ENCODE data around the gene RRP1.

The RRP1 gene

GRCh38 chr21:43759651-43760050 is 29.7 kb upstream of the RRP1 start:
- Histone ChIP-seq H3K27ac (ENCODE audit: insufficient read depth, low read depth, low read length, poor library complexity, severe bottlenecking) (no peak overlapping the region), H3K4me1 (ENCODE audit: control insufficient read depth, insufficient read depth, low read length) (no peaks in the 10 kb centered on the region), H3K36me3 (ENCODE audit: control insufficient read depth, insufficient read depth, low read length) (no peaks in the 10 kb centered on the region), H3K27me3 (ENCODE audit: control insufficient read depth, insufficient read depth, low read length, poor library complexity, severe bottlenecking) (no peaks in the 10 kb centered on the region), H3K4me3 (ENCODE audit: insufficient read depth, low read depth, low read length) (no peak overlapping the region), H3K9me3 (ENCODE audit: control insufficient read depth, low read length) (no peaks in the 10 kb centered on the region)
- WGBS, 2 experiments = 95 to 97% methylated on average over 19 of the region's 19 CpGs

GRCh38 chr21:43760391-43760958 is 28.9 kb upstream of the RRP1 start:
- no peaks in the 10 kb centered on the region for H3K4me1 ChIP-seq (ENCODE audit: control insufficient read depth, insufficient read depth, low read length)
- no peak overlapping the region for H3K27ac ChIP-seq (ENCODE audit: insufficient read depth, low read depth, low read length, poor library complexity, severe bottlenecking)
- WGBS, 2 experiments = 93 to 94% methylated on average over 22 of the region's 22 CpGs
- H3K27me3 ChIP-seq (ENCODE audit: control insufficient read depth, insufficient read depth, low read length, poor library complexity, severe bottlenecking) = no peaks in the 10 kb centered on the region
- no peak overlapping the region for H3K4me3 ChIP-seq (ENCODE audit: insufficient read depth, low read depth, low read length)
- H3K36me3 ChIP-seq (ENCODE audit: control insufficient read depth, insufficient read depth, low read length) = no peaks in the 10 kb centered on the region
- no peaks in the 10 kb centered on the region for H3K9me3 ChIP-seq (ENCODE audit: control insufficient read depth, low read length)

GRCh38 chr21:43761886-43762285 is 27.5 kb upstream of the RRP1 start:
- no peak overlapping the region for H3K27ac ChIP-seq (ENCODE audit: insufficient read depth, low read depth, low read length, poor library complexity, severe bottlenecking)
- 95 to 96% methylated on average over 18 of the region's 18 CpGs for WGBS, 2 experiments
- no peaks in the 10 kb centered on the region for H3K27me3 ChIP-seq (ENCODE audit: control insufficient read depth, insufficient read depth, low read length, poor library complexity, severe bottlenecking)
- H3K36me3 ChIP-seq (ENCODE audit: control insufficient read depth, insufficient read depth, low read length) = no peaks in the 10 kb centered on the region
- no peaks in the 10 kb centered on the region for H3K9me3 ChIP-seq (ENCODE audit: control insufficient read depth, low read length)
- no peaks in the 10 kb centered on the region for H3K4me1 ChIP-seq (ENCODE audit: control insufficient read depth, insufficient read depth, low read length)
- H3K4me3 ChIP-seq (ENCODE audit: insufficient read depth, low read depth, low read length) = no peak overlapping the region

GRCh38 chr21:43762303-43763128 is 26.9 kb upstream of the RRP1 start:
- Histone ChIP-seq H3K9me3 (ENCODE audit: control insufficient read depth, low read length) (no peaks in the 10 kb centered on the region), H3K27ac (ENCODE audit: insufficient read depth, low read depth, low read length, poor library complexity, severe bottlenecking) (no peak overlapping the region), H3K4me1 (ENCODE audit: control insufficient read depth, insufficient read depth, low read length) (no peaks in the 10 kb centered on the region), H3K36me3 (ENCODE audit: control insufficient read depth, insufficient read depth, low read length) (no peaks in the 10 kb centered on the region), H3K4me3 (ENCODE audit: insufficient read depth, low read depth, low read length) (no peak overlapping the region), H3K27me3 (ENCODE audit: control insufficient read depth, insufficient read depth, low read length, poor library complexity, severe bottlenecking) (no peaks in the 10 kb centered on the region)
- WGBS, 2 experiments = 94 to 95% methylated on average over 15 of the region's 15 CpGs

- no peak overlapping the region for H3K4me3 ChIP-seq (ENCODE audit: insufficient read depth, low read depth, low read length)
- no peaks in the 10 kb centered on the region for H3K27me3 ChIP-seq (ENCODE audit: control insufficient read depth, insufficient read depth, low read length, poor library complexity, severe bottlenecking)
- H3K36me3 ChIP-seq (ENCODE audit: control insufficient read depth, insufficient read depth, low read length) = no peaks in the 10 kb centered on the region
- 92 to 95% methylated on average over 10 of the region's 10 CpGs for WGBS, 2 experiments
- H3K4me1 ChIP-seq (ENCODE audit: control insufficient read depth, insufficient read depth, low read length) = peaks cover 10% of the 10 kb centered on the region
- H3K9me3 ChIP-seq (ENCODE audit: control insufficient read depth, low read length) = no peaks in the 10 kb centered on the region
- no peak overlapping the region for H3K27ac ChIP-seq (ENCODE audit: insufficient read depth, low read depth, low read length, poor library complexity, severe bottlenecking)
Observed at GRCh38 chr21:43763901-43764523, 25.4 kb upstream of the RRP1 start.

GRCh38 chr21:43764576-43765495 is 24.5 kb upstream of the RRP1 start:
- whole genome bisulfite sequencing, 2 experiments = 92 to 93% methylated on average over 19 of the region's 19 CpGs
- Histone ChIP-seq H3K9me3 (ENCODE audit: control insufficient read depth, low read length) (no peaks in the 10 kb centered on the region), H3K27me3 (ENCODE audit: control insufficient read depth, insufficient read depth, low read length, poor library complexity, severe bottlenecking) (no peaks in the 10 kb centered on the region), H3K4me1 (ENCODE audit: control insufficient read depth, insufficient read depth, low read length) (peaks cover 10% of the 10 kb centered on the region), H3K36me3 (ENCODE audit: control insufficient read depth, insufficient read depth, low read length) (no peaks in the 10 kb centered on the region), H3K4me3 (ENCODE audit: insufficient read depth, low read depth, low read length) (no peak overlapping the region), H3K27ac (ENCODE audit: insufficient read depth, low read depth, low read length, poor library complexity, severe bottlenecking) (no peak overlapping the region)

GRCh38 chr21:43766734-43767497 is 22.5 kb upstream of the RRP1 start:
- no peaks in the 10 kb centered on the region for H3K36me3 ChIP-seq (ENCODE audit: control insufficient read depth, insufficient read depth, low read length)
- H3K27ac ChIP-seq (ENCODE audit: insufficient read depth, low read depth, low read length, poor library complexity, severe bottlenecking) = no peak overlapping the region
- WGBS, 2 experiments = 93 to 95% methylated on average over 34 of the region's 34 CpGs

GRCh38 chr21:43767498-43767983 is 21.8 kb upstream of the RRP1 start:
- WGBS, 2 experiments = 93 to 94% methylated on average over 15 of the region's 15 CpGs
- Histone ChIP-seq H3K27ac (ENCODE audit: insufficient read depth, low read depth, low read length, poor library complexity, severe bottlenecking) (no peak overlapping the region), H3K9me3 (ENCODE audit: control insufficient read depth, low read length) (no peaks in the 10 kb centered on the region), H3K27me3 (ENCODE audit: control insufficient read depth, insufficient read depth, low read length, poor library complexity, severe bottlenecking) (no peaks in the 10 kb centered on the region), H3K36me3 (ENCODE audit: control insufficient read depth, insufficient read depth, low read length) (no peaks in the 10 kb centered on the region), H3K4me3 (ENCODE audit: insufficient read depth, low read depth, low read length) (no peak overlapping the region), H3K4me1 (ENCODE audit: control insufficient read depth, insufficient read depth, low read length) (peaks cover 10% of the 10 kb centered on the region)

More at GRCh38 chr21:43766734-43767497, 22.5 kb upstream of the RRP1 start:
- no peak overlapping the region for H3K4me3 ChIP-seq (ENCODE audit: insufficient read depth, low read depth, low read length)
- no peaks in the 10 kb centered on the region for H3K27me3 ChIP-seq (ENCODE audit: control insufficient read depth, insufficient read depth, low read length, poor library complexity, severe bottlenecking)
- peaks cover 10% of the 10 kb centered on the region for H3K4me1 ChIP-seq (ENCODE audit: control insufficient read depth, insufficient read depth, low read length)
- H3K9me3 ChIP-seq (ENCODE audit: control insufficient read depth, low read length) = no peaks in the 10 kb centered on the region

All from ectodermal cell (in vitro differentiated cells).